GM19463 (cell line): Measurements from ENCODE around the gene LCLAT1.

Source experiments
- ATAC-seq: cut with Tn5 transposase; IDR thresholded peaks from one replicate; pipeline ENCODE4 v1.9.1; 2021; ENCODE audit warnings: mild to moderate bottlenecking, moderate library complexity; ENCODE audit not compliant: unreplicated experiment

LCLAT1 gene

DNA sequence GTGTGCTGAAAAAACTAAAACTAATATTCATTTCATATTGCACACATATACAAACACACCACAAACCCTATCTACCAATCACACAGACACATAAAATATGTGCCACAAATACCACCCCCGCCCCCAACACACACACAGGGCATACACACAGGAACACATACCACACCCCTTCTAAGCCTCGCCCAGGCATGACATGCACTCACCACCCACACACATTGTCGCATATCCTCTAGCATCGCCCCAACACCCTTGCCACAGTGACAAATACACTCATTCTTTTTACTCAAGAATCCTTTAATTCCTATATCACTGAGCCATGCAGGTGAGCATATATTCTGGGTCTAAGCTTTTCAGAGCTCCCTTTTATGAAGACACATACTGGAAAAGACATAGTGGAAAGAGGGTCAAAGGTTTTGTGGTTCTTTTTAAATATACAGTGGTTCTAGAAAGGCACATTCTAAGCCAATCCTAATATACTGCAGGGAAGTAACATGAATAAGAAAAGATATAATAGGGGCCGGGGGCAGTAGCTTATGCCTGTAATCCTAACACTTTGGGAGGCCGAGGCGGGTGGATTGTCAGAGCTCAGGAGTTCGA, 24.5 kb upstream of the LCLAT1 start:
- ATAC-seq = peak; percentile 82

- ATAC-seq = no peak
These were observed 22.8 kb upstream of the LCLAT1 start for GRCh38 chr2:30424231-30424630.

DNA sequence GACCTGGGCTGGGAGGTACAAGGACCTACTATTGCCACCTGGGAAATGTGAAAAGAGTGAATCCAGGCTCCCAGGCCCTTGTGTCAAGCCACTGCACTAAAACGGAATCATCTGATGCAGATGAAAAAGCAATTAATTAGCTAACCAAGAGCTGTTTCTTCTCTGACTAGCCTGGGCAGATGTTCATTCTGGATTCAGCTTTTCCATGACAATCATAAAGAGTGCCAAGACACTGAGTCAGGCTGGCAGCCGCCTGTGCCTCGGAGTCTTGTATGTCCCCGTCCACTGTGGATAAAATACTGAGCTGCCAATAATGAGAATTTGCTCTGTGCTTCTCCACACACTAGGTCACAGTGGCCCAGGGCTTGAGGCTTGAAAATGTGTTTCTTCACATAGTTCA, 21.7 kb upstream of the LCLAT1 start:
- ATAC-seq = no peak

GRCh38 chr2:30427606-30428347, 19.3 kb upstream of the LCLAT1 start:
- no peak for ATAC-seq

- no peak for ATAC-seq
These were observed 18.7 kb upstream of the LCLAT1 start for GRCh38 chr2:30428348-30428662.

DNA sequence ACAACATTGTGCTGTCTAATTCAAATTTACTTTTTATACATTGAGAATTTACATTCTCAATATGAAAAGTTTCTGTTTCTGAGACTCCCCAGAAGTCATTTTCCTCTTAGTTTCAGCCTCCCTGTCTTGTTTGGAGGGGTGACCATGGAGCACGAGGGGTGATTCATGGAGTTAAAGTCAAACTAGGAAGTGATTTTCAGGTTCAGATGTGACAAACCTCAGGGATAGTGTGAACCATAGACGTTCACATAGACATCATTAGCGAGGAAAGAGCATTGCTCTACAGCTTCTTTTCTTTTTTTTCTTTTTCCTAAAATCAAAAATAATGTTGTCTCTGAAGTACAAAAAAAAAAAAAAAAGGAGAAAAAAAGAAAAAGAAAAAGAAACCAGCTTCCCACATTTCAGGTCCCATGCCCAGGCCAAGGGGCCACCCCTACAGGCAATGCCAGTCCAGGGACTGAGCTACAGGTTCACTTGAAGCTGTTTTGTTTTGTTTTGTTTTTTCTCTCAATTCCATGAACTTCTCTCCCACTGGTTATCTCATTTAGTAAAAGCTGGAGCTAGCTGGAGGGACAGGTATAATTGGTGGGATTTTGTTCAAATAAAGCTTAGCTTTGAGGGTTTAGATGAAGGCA, 18.1 kb upstream of the LCLAT1 start:
- ATAC-seq = no peak

DNA sequence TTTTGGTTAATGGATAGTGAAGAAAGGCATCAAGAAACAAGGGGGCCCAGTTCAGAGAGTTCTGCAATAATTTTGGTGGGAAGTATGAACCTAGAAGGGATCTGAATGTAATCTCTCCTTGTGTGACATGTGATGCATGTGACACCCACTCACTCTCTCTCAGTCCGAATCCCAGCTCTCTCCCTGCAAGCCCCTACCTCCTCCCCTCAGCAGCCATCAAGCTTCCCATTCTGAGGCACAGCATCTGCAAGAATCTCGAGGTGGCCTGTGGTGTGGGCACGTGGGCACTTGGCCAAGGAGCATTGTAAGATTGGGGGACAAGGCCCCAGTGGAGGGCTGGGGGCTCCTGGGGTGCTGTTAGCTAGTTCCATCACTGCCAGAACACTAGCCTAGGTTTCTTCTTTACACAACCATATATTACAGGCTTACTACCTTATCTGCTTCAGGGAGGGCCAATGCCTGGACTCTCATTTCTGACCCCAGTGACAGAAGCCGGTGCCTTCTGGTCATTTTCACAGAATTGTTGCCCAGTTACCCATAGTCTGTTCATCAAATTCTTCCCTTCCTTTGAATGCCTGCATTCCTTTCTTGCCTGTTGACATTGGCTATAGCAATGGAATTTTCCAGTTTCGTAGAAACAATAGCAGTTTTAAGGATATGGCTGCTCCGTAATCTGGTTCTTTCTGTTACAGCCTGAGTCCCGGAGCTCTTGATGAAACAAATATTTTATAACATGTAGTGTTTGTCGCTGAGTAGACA, 13.3 kb upstream of the LCLAT1 start:
- no peak for ATAC-seq

DNA sequence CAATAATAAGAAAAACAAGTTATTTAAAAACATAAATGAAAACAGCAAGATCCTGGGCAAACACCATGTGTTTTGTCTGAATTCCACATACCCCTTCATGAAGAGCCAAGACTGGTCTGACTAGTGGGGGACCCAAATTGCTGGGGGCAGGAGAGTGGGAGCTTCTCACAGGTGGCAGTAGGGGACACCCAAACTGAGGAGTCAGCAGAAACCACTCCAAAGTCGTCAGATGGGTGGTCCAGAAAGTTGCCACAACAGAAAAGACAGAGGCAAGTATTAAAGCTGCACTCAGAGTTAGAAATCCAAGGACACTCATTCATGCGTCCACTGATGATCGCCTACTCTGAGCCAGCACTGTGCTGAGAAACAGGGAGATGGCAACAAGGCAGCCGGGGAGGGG, 12.3 kb upstream of the LCLAT1 start:
- no peak for ATAC-seq

- no peak for ATAC-seq
These were observed 10.1 kb upstream of the LCLAT1 start for GRCh38 chr2:30436859-30437435.

DNA sequence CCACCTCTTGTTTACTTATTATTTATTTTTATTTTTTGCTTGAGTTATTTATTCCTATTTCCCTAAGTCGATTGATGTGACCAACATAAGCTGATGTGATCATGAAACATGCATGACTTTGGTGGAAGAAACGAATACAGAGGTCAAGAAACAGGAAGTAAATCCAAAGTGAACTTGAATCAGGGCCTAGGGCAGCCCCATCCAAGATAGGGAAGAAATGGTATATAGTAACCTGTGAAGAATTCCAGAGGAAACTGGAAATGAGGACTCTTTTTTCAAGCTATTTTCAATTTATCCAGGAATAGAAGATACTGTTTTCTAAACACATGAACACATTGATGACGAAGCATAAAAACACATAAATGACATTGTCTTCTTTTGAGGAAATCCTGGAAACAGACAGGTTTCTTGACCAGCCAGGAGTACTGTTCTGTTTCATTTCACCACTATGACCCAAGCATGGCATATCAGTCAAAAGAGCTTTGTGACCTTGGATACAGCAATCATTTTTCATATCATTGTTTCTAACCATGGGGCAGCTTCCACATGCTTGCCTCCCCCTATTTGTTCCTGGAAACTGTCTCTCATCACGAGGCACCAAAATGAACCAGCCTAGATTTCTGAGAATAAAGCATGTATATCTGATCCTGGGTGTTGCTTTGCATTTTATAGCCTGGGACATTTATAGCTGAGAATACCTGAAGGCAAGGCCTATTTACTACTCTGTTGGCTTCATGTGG, 9.1 kb upstream of the LCLAT1 start:
- no peak for ATAC-seq

- no peak for ATAC-seq
These were observed 7.8 kb upstream of the LCLAT1 start for GRCh38 chr2:30439296-30439695.

GRCh38 chr2:30439879-30440278, 7.2 kb upstream of the LCLAT1 start:
- no peak for ATAC-seq

DNA sequence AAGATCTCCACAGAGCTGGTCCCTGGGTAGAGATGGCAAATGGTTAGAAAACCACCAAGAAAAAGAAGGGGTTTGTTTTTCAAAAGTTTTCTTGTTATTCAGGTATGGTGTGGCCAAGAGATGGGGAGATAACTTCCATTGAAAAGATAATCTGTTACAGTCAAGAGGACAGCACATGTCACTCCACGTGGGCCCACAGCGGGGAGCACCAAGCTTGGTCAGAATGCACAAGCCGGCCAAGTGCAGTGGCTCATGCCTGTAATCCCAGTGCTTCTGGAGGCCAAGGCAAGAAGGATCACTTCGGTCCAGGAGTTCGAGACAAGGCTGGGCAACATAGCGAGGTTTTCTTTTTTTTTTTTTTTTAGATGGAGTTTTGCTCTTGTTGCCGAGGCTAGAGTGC, 6.0 kb upstream of the LCLAT1 start:
- ATAC-seq = no peak

GRCh38 chr2:30443081-30443480, 4.0 kb upstream of the LCLAT1 start:
- ATAC-seq = no peak

DNA sequence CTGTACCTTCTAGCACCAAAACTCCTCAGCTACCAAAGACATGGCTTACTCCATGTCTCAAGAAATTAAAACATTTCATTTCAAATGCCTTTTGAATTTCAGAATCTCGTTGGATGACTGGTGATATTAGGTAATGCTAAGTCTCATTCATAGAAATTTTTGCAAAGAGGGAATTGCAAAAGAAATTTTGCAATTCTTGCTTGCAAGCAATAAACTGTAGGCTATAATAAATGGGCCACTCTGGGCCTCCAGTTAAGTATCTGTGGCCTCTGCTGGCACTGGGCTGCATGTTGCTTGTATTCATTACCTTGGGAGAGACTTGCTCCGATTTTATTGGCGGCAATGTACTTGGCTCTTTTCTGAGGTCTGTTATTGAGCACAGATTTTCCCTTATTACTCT, 2.8 kb upstream of the LCLAT1 start:
- no peak for ATAC-seq

DNA sequence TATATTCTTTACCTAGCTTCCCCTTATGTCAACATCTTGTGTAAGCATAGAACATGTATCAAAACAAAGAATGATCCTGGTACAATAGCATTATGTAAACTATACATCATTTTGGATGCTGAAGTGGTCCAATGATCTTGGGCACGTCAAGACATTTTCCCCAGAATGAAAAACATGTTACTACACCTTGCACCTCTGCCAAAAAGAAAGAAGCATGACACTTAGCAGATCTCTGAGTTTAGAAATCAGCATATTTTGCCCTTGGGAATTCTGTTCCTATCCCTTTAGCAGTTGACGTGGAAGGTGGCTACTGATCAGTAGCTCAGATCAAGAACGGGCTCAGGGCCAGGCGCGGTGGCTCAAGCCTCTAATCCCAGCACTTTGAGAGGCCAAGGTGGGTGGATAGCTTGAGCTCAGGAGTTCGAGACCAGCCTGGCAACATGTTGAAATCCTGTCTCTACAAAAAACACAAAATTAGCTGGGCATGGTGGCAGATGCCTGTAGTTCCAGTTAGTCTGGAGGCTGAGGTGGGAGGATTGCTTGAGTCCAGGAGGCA, 1.7 kb upstream of the LCLAT1 start:
- no peak for ATAC-seq

- no peak for ATAC-seq
These were observed 371 bp upstream of the LCLAT1 start for GRCh38 chr2:30446602-30447148.

DNA sequence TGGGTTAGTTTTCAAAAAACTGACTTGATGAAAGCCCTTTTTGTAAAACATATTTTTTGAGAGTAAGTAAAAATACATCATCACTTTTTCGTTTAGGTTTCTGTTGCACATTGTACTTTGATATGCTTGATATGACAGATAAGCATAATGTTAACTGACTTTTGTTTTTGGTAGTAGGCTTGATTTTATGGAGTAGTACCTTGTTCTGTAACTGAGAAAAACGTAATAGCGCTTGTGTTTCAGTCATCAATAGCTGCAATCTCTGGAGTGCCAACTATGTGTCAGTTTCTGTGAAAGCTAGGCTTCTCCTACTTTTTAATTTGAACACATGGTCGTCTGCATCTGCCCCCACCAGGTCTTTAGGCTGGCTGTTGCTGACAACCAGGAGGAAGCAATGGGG, 1.3 kb downstream of the LCLAT1 start:
- no peak for ATAC-seq

- no peak for ATAC-seq
These were observed 1.8 kb downstream of the LCLAT1 start for GRCh38 chr2:30448866-30449265.

GRCh38 chr2:30450025-30450424, 3.0 kb downstream of the LCLAT1 start:
- no peak for ATAC-seq
